ENCODE measurements around the gene CFAP92. TPM values are rescaled to one million over a fixed set of nuclear protein-coding genes. Genes with fewer than 3 reads are reported as not detected.
A peak's percentile ranks its signal among the peaks of the same experiment; 100 is the strongest.

Gene CFAP92
- polyA plus RNA-seq, 5 donors, result 2.6 to 4.2 (median 4.0) TPM

- peak; percentile 85 for DNase-seq
These were observed 33.1 kb upstream of the CFAP92 start for GRCh38 chr3:129026728-129027543.

GRCh38 chr3:129025691-129026435 is 32.0 kb upstream of the CFAP92 start:
- DNase-seq, result peak; percentile 72 to 76

- no peak for DNase-seq
These were observed 31.2 kb upstream of the CFAP92 start for GRCh38 chr3:129025108-129025507.

DNA sequence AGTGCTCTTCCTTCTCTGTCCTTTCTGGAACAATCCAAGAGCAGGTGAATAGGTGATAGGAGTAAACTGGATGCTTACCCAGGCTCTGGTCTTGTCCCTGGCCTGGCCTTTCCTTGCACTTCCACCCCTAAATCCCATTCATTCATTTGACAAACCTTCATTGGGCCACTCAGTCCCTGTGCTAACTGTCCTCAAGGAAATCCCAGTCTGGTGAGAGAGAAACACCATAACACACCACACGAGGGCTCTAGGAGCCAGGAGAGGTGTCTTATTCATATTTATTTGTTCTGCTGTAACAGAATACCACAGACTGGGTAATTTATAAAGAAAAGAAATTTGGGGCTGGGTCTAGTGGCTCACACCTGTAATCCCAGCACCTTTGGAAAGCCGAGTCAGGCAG is 30.0 kb upstream of the CFAP92 start:
- no peak for DNase-seq

DNA sequence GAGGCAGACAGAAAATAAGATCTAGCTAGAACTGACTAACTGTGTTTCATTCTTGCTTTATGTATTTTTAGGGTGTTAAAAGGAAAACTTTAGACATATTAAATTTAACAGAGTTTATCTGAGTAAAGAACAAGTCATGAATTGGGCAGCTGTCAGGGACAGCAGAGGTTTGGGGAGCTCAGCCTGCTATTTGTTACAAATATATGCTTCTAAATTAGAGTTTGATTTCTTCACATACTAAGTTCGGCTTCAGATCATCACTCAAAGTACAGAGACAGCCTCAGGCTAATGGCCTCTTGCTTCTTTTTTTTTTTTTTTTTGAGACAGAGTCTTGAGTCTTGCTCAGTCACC is 29.1 kb upstream of the CFAP92 start:
- no peak for DNase-seq

DNA sequence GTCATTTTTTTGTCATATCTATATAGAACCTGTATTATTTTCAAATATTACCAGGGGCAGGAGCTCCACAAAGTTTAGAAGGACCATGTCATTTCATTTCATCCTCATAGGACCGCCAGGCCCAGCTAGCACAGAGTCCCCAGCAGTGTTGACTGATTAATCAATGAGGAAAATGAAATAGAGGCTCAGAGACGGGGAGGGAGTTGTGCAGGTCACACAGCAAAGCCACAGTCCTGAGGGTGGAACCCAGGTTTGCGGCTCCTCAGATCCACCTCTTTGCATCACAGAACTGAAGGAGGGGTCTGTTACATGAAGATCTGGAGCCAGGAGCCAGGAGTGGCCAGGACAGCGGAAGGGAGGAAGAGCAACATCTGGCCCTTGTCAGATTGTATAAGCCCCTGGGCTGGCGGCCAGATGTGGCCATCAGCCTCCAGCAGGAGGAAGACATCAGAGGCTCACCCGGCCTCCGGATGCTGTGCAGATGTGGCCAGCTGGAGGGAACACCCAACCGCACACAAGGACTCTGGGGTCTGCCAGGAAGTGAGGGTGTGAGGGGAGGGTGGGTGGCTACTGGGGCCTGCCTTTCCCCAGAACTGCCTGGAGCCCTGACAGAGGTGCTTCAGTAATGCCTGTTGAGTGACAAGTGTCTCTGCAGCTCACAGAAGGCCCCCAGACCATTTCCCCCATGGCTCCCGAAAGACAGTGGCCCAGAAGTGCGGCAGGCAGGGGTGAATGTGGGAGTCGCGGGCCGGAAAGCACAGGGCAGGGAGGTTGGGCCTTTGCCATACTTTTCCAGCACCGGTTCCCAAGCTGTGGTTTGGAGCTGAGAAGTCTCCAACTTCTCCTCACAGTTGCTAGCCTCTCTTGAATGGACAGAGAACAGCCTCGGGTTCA is 28.5 kb upstream of the CFAP92 start:
- peak; percentile 96 for DNase-seq

GRCh38 chr3:129021140-129021551 is 27.3 kb upstream of the CFAP92 start:
- no peak for DNase-seq

DNA sequence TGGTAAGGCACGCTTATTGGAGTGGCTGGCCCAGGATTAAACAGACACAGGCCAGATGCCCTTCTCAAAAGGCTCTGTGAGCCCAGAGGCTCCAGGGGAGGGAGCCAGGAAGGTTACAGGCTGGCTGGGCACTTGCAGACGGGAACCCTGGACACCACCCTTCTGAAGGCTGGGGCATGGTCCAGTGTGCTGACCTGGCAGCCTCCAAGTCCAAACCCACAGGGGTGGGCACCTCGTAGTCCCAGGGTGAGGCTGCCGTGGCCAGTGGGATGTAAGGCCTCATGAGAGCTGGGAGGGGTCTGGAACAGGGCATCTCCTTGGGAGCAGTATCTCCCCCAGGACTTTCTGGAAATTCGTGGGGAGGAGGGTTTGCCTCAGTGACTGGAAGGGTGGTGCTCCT is 26.8 kb upstream of the CFAP92 start:
- DNase-seq, result no peak

DNA sequence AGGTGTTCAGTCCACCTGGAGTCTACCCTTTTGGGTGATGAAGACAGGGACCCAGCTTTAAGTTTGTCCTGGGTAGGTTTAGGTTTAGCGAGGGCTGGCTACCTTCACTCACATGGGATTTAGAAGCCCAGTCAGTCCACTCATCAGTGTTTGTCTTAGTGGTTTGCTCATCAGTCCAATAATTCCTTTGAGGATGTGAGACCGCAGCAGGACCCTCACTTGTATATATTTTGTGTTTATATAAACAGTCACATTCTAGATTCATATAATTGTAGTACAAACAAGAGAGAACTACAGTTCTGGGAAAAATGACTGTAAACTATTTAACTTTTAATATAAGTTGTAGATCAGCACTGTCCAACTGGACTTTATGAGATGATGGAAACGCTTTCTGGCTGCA is 25.4 kb upstream of the CFAP92 start:
- DNase-seq, result no peak

- no peak for DNase-seq
These were observed 24.9 kb upstream of the CFAP92 start for GRCh38 chr3:129018751-129019150.

DNA sequence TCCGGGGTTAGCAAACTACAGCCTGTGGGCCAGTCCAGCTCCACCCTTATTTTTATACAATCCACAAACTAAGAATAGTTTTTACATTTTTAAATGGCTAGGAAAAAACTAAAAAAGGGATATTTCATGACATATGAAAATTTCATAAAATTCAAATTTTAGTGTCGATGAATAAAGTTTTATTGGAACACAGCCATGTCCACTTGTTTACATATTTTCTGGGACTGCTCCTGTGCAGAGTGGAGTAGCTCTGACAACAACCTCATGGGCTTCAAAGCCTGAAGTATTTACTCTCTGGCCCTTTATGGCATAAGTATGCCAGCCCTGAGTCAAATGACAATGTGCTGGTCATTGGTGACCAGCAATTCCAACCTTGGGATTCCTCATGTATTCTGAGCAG is 24.4 kb upstream of the CFAP92 start:
- no peak for DNase-seq

DNA sequence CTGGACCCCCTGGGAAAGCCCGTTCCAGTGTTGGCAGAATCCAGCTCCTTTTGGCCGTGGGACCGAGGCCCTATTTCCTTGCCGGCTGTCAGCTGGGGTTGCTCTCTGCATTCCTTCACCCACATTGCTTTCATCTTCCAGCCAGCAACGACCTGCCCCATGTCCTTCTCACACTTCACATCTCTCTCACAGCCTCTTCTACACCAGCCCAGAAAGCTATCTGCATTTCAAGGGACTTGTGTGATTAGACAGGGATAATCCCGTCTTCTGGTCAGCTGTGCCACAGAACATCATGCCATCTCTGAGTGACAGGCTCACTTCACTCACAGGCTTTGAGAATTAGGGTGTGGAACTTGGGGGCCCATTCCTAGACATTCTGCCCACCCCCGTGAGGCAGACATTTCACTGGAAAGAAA is 23.6 kb upstream of the CFAP92 start:
- DNase-seq, result no peak

DNA sequence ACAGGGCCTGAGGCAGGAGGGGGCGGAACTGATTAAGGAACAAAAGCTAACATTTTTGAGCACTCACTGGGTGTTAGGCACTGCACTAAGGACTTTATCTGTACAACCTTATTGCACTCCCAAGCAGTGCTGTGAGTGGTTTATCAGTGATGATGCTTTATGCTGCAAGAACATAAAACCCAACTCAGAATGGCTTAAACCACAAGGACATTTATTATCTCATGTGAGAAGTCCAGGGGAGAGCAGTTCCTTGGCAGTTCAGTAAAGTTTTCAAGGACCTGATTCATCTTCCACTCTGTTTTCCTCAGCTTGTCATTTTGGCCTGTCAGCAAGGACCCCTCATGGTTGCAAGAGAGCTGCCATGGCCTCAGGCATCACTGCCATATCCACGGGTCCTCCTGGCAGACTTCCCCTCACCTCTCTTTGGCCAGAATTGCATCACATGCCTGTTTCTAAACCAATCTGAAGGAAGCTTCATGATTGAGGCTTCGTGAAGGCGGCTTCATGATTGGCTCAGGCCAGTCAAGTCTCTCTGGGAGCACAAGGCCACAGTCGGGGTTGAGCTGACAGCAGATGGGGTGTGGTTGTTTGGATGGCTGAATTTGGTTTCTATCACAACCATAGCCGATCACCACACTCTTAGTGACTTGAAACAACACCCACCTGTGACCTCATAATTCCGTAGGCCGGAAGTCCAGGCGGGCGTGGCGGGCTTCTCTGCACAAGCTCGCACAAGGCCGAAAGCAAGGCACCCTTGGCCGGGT is 23.0 kb upstream of the CFAP92 start:
- DNase-seq, result no peak

- DNase-seq, result no peak
These were observed 22.5 kb upstream of the CFAP92 start for GRCh38 chr3:129016356-129016719.

GRCh38 chr3:129015388-129016105 is 21.7 kb upstream of the CFAP92 start:
- DNase-seq, result no peak

DNA sequence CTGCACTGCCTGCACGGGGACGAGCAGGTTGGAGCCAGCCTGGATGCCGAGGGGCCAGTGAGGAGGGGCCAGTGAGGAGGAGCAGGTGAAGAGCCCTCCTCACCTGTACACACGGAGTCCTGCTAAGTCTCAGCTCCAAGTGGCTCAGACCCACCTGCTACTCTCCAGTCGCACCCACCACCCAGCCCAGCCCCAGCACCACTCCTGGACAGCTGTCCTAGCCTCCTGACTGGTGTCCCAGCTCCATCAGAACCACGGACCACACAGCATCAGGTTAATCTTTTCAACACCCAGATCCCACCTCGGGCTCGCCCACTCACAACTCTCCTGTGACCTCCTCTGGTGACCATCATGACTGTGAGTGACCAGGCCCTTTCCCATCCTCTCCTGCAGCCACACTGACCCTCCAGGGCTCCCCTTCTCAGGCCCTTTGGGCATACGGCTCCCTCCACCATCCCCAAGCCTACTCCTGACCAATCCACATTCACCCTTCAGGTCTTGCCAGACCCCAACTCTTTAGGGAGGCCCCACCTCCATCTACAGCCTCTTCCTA is 21.0 kb upstream of the CFAP92 start:
- no peak for DNase-seq

DNA sequence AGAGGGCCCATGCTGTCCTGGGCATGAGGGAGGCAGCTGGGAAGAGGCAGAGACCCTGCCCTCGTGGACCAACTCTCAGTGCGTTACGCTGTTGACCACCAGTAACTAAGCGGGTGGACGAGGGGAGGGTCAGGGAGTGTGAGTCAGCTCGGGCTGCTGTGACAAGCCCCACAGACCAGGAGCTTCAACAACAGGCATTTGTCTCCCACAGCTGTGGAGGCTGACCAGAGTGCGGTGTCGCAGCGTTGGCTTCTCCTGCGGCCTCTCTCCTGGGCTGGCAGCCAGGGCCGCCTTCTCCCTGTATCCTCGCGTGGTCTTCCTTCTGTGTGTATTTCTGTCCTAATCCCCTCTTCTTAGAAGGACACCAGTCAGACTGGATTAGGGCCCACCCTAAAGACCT is 20.3 kb upstream of the CFAP92 start:
- DNase-seq, result no peak

- DNase-seq, result no peak
These were observed 19.6 kb upstream of the CFAP92 start for GRCh38 chr3:129013491-129013891.

DNA sequence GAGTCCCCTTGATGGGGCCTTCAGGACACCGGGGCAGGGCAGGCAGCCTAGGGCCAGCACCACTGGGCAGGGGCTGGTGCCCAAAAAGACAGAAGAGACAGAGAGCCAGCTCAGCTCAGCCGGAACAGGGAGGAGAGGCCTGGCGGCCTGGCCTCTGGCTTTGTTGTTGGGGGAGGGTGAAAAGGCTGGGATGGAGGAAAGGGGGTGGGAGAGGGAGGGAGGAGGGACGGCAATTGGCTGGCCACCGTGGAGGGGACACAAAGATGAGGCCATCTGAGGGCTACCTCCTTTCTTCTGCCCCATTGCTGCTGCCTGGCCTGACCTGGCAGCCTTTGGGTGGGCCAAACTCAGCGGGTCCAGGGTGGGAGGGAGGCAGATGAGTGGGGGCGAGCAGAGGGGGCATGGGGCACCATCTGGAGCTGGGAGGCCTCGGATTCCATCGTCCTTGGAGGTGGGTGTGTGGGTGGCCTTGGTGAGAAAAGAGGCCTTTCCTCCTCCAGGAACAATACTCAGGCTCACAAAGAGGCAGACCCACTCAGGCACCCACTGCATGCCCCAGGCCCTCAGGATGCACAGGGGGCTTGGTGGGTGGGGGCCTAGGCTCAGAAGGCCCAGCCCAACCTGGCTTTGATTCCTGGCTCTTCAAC is 16.6 kb upstream of the CFAP92 start:
- no peak for DNase-seq

- no peak for DNase-seq
These were observed 15.4 kb upstream of the CFAP92 start for GRCh38 chr3:129009266-129009665.

Data from right lung (tissue), 5 donors.